ENCODE results near the gene IFT81. TPM values are rescaled to one million over a fixed set of nuclear protein-coding genes. Genes with fewer than 3 reads are reported as not detected.

The IFT81 gene
- total RNA-seq, 1 experiment from 2014 or later: 32.9 TPM

DNA sequence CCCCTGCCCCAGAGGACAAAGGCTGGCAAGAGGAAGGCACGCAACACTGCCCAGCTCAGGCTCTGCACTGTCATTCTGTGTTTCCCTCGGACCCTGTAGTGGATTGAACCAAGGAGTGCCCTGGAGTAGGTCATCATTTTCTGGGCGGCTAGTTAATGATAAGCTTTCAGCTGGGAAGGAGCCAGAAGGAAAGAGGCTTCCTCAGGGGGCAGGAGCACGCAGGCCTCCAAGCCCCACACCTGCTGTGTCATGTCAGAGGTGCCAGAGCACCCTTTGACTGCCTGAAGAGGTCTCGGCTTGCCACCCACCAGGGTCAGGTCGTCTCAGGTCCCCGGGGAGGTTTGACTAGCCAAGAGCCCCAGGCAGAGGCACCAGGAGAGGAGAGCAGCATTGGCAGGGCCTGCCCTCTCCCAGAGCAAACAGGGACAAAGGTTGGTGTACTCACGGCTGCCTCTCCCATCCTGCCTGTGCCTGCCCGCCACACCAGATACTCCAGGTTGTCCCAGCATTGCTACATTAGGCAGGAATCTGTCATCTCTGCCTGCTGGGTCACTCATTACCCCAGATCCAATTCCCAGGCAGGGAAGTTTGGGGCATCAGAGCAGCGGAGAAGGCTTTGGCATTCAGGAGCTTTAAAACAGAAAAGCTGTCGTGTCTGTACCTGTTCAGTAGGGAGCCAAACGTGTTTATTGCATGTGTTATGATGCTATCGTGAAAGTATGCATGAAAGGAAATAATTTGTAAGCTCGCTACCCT is 123.4 kb downstream of the IFT81 start:
- H3K36me3 ChIP-seq (ENCODE audit: insufficient read depth, low read length, poor library complexity, severe bottlenecking): no peaks in the 10 kb centered on the region
- TF ChIP-seq CTCF (conservative IDR thresholded peaks at IDR 0.05; ENCODE audit: low read depth, low read length) (no peak), EZH2 (IDR thresholded peaks at IDR 0.05; ENCODE audit: borderline replicate concordance, low read depth, low read length, poor library complexity, severe bottlenecking) (no peak)
- H3K4me3 ChIP-seq (ENCODE audit: low read depth, low read length, poor library complexity, severe bottlenecking): no peak overlapping the region
- H3K4me1 ChIP-seq (ENCODE audit: insufficient read depth, low read length, poor library complexity, severe bottlenecking): no peaks in the 10 kb centered on the region
- POLR2A ChIA-PET (ENCODE audit: low non-redundant PET): no interaction called here
- no peak for DNase-seq (ENCODE audit: low spot score)
- CTCF ChIA-PET: no interaction called here
- intact Hi-C loops (cut with micrococcal nuclease; ENCODE audit: unreplicated experiment): no loop called here
- no TSS peak for BruUV-seq (replicated peaks)
- no peaks in the 10 kb centered on the region for H3K9me3 ChIP-seq (ENCODE audit: low read depth, low read length, poor library complexity, severe bottlenecking)
- H3K27ac ChIP-seq (ENCODE audit: low read depth, low read length, poor library complexity, severe bottlenecking): no peak overlapping the region
- no peaks in the 10 kb centered on the region for H3K27me3 ChIP-seq (replicated peaks; ENCODE audit: insufficient read depth, low read depth, low read length, poor library complexity)

GRCh38 chr12:110248096-110248447 is 123.9 kb downstream of the IFT81 start:
- TF ChIP-seq EZH2 (IDR thresholded peaks at IDR 0.05; ENCODE audit: borderline replicate concordance, low read depth, low read length, poor library complexity, severe bottlenecking) (no peak), CTCF (conservative IDR thresholded peaks at IDR 0.05; ENCODE audit: low read depth, low read length) (no peak)
- Histone ChIP-seq H3K4me1 (ENCODE audit: insufficient read depth, low read length, poor library complexity, severe bottlenecking) (no peaks in the 10 kb centered on the region), H3K36me3 (ENCODE audit: insufficient read depth, low read length, poor library complexity, severe bottlenecking) (no peaks in the 10 kb centered on the region), H3K4me3 (ENCODE audit: low read depth, low read length, poor library complexity, severe bottlenecking) (no peak overlapping the region), H3K27ac (ENCODE audit: low read depth, low read length, poor library complexity, severe bottlenecking) (no peak overlapping the region), H3K27me3 (replicated peaks; ENCODE audit: insufficient read depth, low read depth, low read length, poor library complexity) (no peaks in the 10 kb centered on the region), H3K9me3 (ENCODE audit: low read depth, low read length, poor library complexity, severe bottlenecking) (no peaks in the 10 kb centered on the region)
- intact Hi-C loops (cut with micrococcal nuclease; ENCODE audit: unreplicated experiment): no loop called here
- no peak for DNase-seq (ENCODE audit: low spot score)
- BruUV-seq (replicated peaks): no TSS peak
- ChIA-PET CTCF (no interaction called here), POLR2A (ENCODE audit: low non-redundant PET) (no interaction called here)

GRCh38 chr12:110249105-110249504 is 124.9 kb downstream of the IFT81 start:
- no peak for DNase-seq (ENCODE audit: low spot score)

More at GRCh38 chr12:110249105-110249504, 124.9 kb downstream of the IFT81 start:
- Histone ChIP-seq H3K4me1 (ENCODE audit: insufficient read depth, low read length, poor library complexity, severe bottlenecking) (no peaks in the 10 kb centered on the region), H3K27ac (ENCODE audit: low read depth, low read length, poor library complexity, severe bottlenecking) (no peak overlapping the region), H3K4me3 (ENCODE audit: low read depth, low read length, poor library complexity, severe bottlenecking) (no peak overlapping the region), H3K9me3 (ENCODE audit: low read depth, low read length, poor library complexity, severe bottlenecking) (no peaks in the 10 kb centered on the region), H3K36me3 (ENCODE audit: insufficient read depth, low read length, poor library complexity, severe bottlenecking) (no peaks in the 10 kb centered on the region), H3K27me3 (replicated peaks; ENCODE audit: insufficient read depth, low read depth, low read length, poor library complexity) (no peaks in the 10 kb centered on the region)
- POLR2A ChIA-PET (ENCODE audit: low non-redundant PET): no interaction called here
- intact Hi-C loops (cut with micrococcal nuclease; ENCODE audit: unreplicated experiment): no loop called here
- no TSS peak for BruUV-seq (replicated peaks)
- CTCF ChIA-PET: no interaction called here
- TF ChIP-seq CTCF (conservative IDR thresholded peaks at IDR 0.05; ENCODE audit: low read depth, low read length): no peak
- TF ChIP-seq EZH2 (IDR thresholded peaks at IDR 0.05; ENCODE audit: borderline replicate concordance, low read depth, low read length, poor library complexity, severe bottlenecking): no peak
